Endodermal cell (in vitro differentiated cells): ENCODE measurements around the gene UHRF1. TPM values are rescaled to one million over a fixed set of nuclear protein-coding genes. Genes with fewer than 3 reads are reported as not detected.
A peak's percentile ranks its signal among the peaks of the same experiment; 100 is the strongest.

Experiments used
- DNase-seq: peaks from one replicate; pipeline ENCODE4 v3.0.0-alpha.2; 2017
- H3K27ac ChIP-seq: 2 replicates; pipeline ENCODE4 v1.5.1; 2013; ENCODE audit warnings: mild to moderate bottlenecking, low read depth, low read length, moderate library complexity
- H3K27me3 ChIP-seq: 2 replicates; pipeline ENCODE4 v1.6.1; 2013; ENCODE audit warnings: mild to moderate bottlenecking, low read length, moderate library complexity; ENCODE audit not compliant: insufficient read depth, control insufficient read depth, poor library complexity, severe bottlenecking
- H3K36me3 ChIP-seq: 2 replicates; pipeline ENCODE4 v1.7.0; 2013; ENCODE audit warnings: mild to moderate bottlenecking, low read length, moderate library complexity; ENCODE audit not compliant: control insufficient read depth, insufficient read depth
- H3K4me1 ChIP-seq: one replicate; pipeline ENCODE4 v1.7.0; 2013; ENCODE audit warnings: low read length; ENCODE audit not compliant: control insufficient read depth, insufficient read depth
- H3K4me3 ChIP-seq: 2 replicates; pipeline ENCODE4 v1.5.1; 2013; ENCODE audit warnings: mild to moderate bottlenecking, low read length, moderate library complexity
- H3K9ac ChIP-seq: 2 replicates; pipeline ENCODE4 v1.6.1; 2013; ENCODE audit warnings: mild to moderate bottlenecking, low read length, moderate library complexity; ENCODE audit not compliant: poor library complexity, severe bottlenecking; ENCODE audit errors: extremely low read depth
- H3K9me3 ChIP-seq: 2 replicates; pipeline ENCODE4 v1.6.1; 2013; ENCODE audit warnings: mild to moderate bottlenecking, low read length, moderate library complexity; ENCODE audit not compliant: control insufficient read depth
- H3K27ac Mint-ChIP-seq: 2 replicates; pipeline ENCODE4 v1.8.0; 2020; ENCODE audit warnings: mixed read lengths
- H3K27me3 Mint-ChIP-seq: 2 replicates; pipeline ENCODE4 v1.8.0; 2021; ENCODE audit warnings: mild to moderate bottlenecking, mixed read lengths; ENCODE audit not compliant: insufficient read depth
- H3K36me3 Mint-ChIP-seq: 2 replicates; pipeline ENCODE4 v1.8.0; 2020; ENCODE audit warnings: low read depth, mixed read lengths
- H3K4me1 Mint-ChIP-seq: 2 replicates; pipeline ENCODE4 v1.8.0; 2020; ENCODE audit warnings: mixed read lengths
- H3K4me3 Mint-ChIP-seq: 2 replicates; pipeline ENCODE4 v1.8.0; 2020; ENCODE audit warnings: mild to moderate bottlenecking, moderate library complexity, mixed read lengths
- H3K9me3 Mint-ChIP-seq: 2 replicates; pipeline ENCODE4 v1.8.0; 2020; ENCODE audit warnings: mild to moderate bottlenecking, mixed read lengths
- WGBS, 2 experiments: methylation state at CpG; one replicate each; pipeline versions ENCODE4 v1.1.5 to v1.1.7; 2013; ENCODE audit warnings: missing lambda C conversion rate in 2 of 2, mixed read lengths in 1 of 2; ENCODE audit not compliant: insufficient coverage in 1 of 2, insufficient read length in 1 of 2; 5-methylcytosine and 5-hydroxymethylcytosine counted together
- total RNA-seq, 2 donors: library from RNA; stranded (reverse); fragmentation: NEBNext Ultra II Directional in 1 of 2; extraction: Animal tissue kit (Norgen Biotek cat#: 25700) in 1 of 2; gene quantifications; 2 replicates in 1 of 2; 3 replicates in 1 of 2; pipeline ENCODE4 v1.2.1, GENCODE V29; 2021
- TF ChIP-seq, protein P1 (sequence below): fragments of 200-600 bp; sonication (generic); conservative IDR thresholded peaks from 2 replicates; pipeline ENCODE4 v1.5.0; 2021; ENCODE audit warnings: antibody characterized with exemption, mild to moderate bottlenecking

UHRF1 gene
- total RNA-seq, 2 donors from 2014 or later, result 54.6 to 59.4 TPM

DNA sequence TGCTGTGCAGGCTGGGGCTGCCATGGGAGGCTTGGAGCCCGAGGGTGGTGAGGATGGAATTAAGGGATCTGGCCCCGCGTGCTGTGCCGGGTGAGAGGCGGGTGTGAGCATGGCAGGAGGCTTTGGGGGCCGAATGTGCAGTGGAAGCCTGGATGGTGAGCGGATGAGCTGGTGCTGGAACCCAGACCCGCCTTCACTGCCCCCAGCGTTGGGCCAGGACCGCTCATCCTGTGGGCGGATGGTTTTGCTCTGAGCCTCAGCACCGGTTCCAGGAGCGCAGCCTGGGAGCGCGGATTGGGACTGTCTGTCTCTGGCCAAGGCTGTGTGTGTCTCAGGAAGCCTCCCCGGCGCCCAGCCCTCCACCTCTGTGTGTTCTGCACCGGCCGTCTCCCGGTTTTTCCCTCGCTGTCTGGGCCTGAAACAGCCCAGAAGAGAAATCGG, 76.3 kb downstream of the UHRF1 start:
- 84 to 89% methylated on average over 11 to 22 of the region's 22 CpGs for WGBS, 2 experiments
- H3K4me1 Mint-ChIP-seq, result peaks cover 20% of the 10 kb centered on the region
- H3K27me3 Mint-ChIP-seq, result no peaks in the 10 kb centered on the region
- DNase-seq, result no peak
- Histone ChIP-seq H3K36me3 (no peaks in the 10 kb centered on the region), H3K4me1 (peaks cover 10% of the 10 kb centered on the region), H3K27me3 (no peaks in the 10 kb centered on the region), H3K4me3 (no peak overlapping the region), H3K27ac (no peak overlapping the region), H3K9ac (no peak overlapping the region), H3K9me3 (no peaks in the 10 kb centered on the region)
- TF ChIP-seq, protein P1, sequence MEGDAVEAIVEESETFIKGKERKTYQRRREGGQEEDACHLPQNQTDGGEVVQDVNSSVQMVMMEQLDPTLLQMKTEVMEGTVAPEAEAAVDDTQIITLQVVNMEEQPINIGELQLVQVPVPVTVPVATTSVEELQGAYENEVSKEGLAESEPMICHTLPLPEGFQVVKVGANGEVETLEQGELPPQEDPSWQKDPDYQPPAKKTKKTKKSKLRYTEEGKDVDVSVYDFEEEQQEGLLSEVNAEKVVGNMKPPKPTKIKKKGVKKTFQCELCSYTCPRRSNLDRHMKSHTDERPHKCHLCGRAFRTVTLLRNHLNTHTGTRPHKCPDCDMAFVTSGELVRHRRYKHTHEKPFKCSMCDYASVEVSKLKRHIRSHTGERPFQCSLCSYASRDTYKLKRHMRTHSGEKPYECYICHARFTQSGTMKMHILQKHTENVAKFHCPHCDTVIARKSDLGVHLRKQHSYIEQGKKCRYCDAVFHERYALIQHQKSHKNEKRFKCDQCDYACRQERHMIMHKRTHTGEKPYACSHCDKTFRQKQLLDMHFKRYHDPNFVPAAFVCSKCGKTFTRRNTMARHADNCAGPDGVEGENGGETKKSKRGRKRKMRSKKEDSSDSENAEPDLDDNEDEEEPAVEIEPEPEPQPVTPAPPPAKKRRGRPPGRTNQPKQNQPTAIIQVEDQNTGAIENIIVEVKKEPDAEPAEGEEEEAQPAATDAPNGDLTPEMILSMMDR, result no peak
- no peaks in the 10 kb centered on the region for H3K36me3 Mint-ChIP-seq
- no peak overlapping the region for H3K4me3 Mint-ChIP-seq
- peak overlapping the region; percentile 77 for H3K27ac Mint-ChIP-seq
- H3K9me3 Mint-ChIP-seq, result no peaks in the 10 kb centered on the region

GRCh38 chr19:4986056-4986455, 76.8 kb downstream of the UHRF1 start:
- Histone ChIP-seq H3K9me3 (no peaks in the 10 kb centered on the region), H3K4me1 (peaks cover 10% of the 10 kb centered on the region), H3K27me3 (no peaks in the 10 kb centered on the region), H3K4me3 (no peak overlapping the region), H3K27ac (no peak overlapping the region), H3K9ac (no peak overlapping the region), H3K36me3 (no peaks in the 10 kb centered on the region)
- Mint-ChIP-seq H3K36me3 (no peaks in the 10 kb centered on the region), H3K4me3 (no peak overlapping the region), H3K4me1 (peaks cover 20% of the 10 kb centered on the region), H3K9me3 (no peaks in the 10 kb centered on the region), H3K27me3 (no peaks in the 10 kb centered on the region), H3K27ac (peak overlapping the region; percentile 52)
- TF ChIP-seq, protein P1, result no peak
- WGBS, 2 experiments, result 87 to 93% methylated on average over 17 to 19 of the region's 19 CpGs
- DNase-seq, result no peak

- TF ChIP-seq, protein P1, result no peak
- Histone ChIP-seq H3K4me1 (peaks cover 10% of the 10 kb centered on the region), H3K4me3 (no peak overlapping the region), H3K27me3 (no peaks in the 10 kb centered on the region), H3K9ac (no peak overlapping the region), H3K27ac (no peak overlapping the region), H3K36me3 (no peaks in the 10 kb centered on the region), H3K9me3 (no peaks in the 10 kb centered on the region)
- WGBS, 2 experiments, result 88 to 89% methylated on average over 17 to 19 of the region's 19 CpGs
- Mint-ChIP-seq H3K27me3 (no peaks in the 10 kb centered on the region), H3K4me1 (peaks cover 21% of the 10 kb centered on the region), H3K36me3 (no peaks in the 10 kb centered on the region), H3K4me3 (no peak overlapping the region), H3K9me3 (no peaks in the 10 kb centered on the region), H3K27ac (peak overlapping the region; percentile 52)
- no peak for DNase-seq
Measured at GRCh38 chr19:4986471-4986891, 77.2 kb downstream of the UHRF1 start.
